GM21825 (cell line): Measurements from ENCODE around the gene SPACA5B.
"Not testable (repeated sequence)": the region's sequence is repeated elsewhere in the genome, so short reads cannot be mapped to it uniquely, and the experiment has no call there.

ENCODE experiments used
- ATAC-seq: cut with Tn5 transposase; IDR thresholded peaks from one replicate; pipeline ENCODE4 v1.9.1; 2021; ENCODE audit warnings: mild to moderate bottlenecking, moderate library complexity; ENCODE audit not compliant: unreplicated experiment

The SPACA5B gene

GRCh38 chrX:48130326-48130725 lies at the start of gene SPACA5B:
Gene SPACA5B (plus strand): TSS chrX:48130626. CDS start chrX:48130688, 62 bp downstream.
- not testable (repeated sequence) for ATAC-seq

- ATAC-seq = no peak
Observed at GRCh38 chrX:48083212-48083611, 47.2 kb upstream of the SPACA5B start.

GRCh38 chrX:48083706-48084105 lies 46.7 kb upstream of the SPACA5B start:
- ATAC-seq = no peak

- ATAC-seq = no peak
Observed at GRCh38 chrX:48086082-48086481, 44.3 kb upstream of the SPACA5B start.

- ATAC-seq = no peak
Observed at GRCh38 chrX:48090123-48090522, 40.3 kb upstream of the SPACA5B start.

GRCh38 chrX:48092558-48092957 lies 37.9 kb upstream of the SPACA5B start:
- not testable (repeated sequence) for ATAC-seq

- ATAC-seq = no peak
Observed at GRCh38 chrX:48101443-48101842, 29.0 kb upstream of the SPACA5B start.

GRCh38 chrX:48102874-48103374 lies 27.5 kb upstream of the SPACA5B start:
- no peak for ATAC-seq

GRCh38 chrX:48107717-48108116 lies 22.7 kb upstream of the SPACA5B start:
- no peak for ATAC-seq

- not testable (repeated sequence) for ATAC-seq
Observed at GRCh38 chrX:48125286-48125685, 5.1 kb upstream of the SPACA5B start.

GRCh38 chrX:48132308-48132844 lies 1.9 kb downstream of the SPACA5B start:
- ATAC-seq = not testable (repeated sequence)

GRCh38 chrX:48139076-48139475 lies 8.7 kb downstream of the SPACA5B start:
- not testable (repeated sequence) for ATAC-seq

GRCh38 chrX:48141810-48142508 lies 11.5 kb downstream of the SPACA5B start:
- not testable (repeated sequence) for ATAC-seq

GRCh38 chrX:48142697-48143096 lies 12.3 kb downstream of the SPACA5B start:
- ATAC-seq = not testable (repeated sequence)

- no peak for ATAC-seq
Observed at GRCh38 chrX:48153769-48154168, 23.3 kb downstream of the SPACA5B start.

GRCh38 chrX:48154796-48155195 lies 24.4 kb downstream of the SPACA5B start:
- ATAC-seq = no peak

- ATAC-seq = no peak
Observed at GRCh38 chrX:48156014-48156413, 25.6 kb downstream of the SPACA5B start.

GRCh38 chrX:48165241-48165640 lies 34.8 kb downstream of the SPACA5B start:
- ATAC-seq = no peak

GRCh38 chrX:48166322-48166721 lies 35.9 kb downstream of the SPACA5B start:
- ATAC-seq = not testable (repeated sequence)

GRCh38 chrX:48179691-48180090 lies 49.3 kb downstream of the SPACA5B start:
- no peak for ATAC-seq

GRCh38 chrX:48180811-48181210 lies 50.4 kb downstream of the SPACA5B start:
- no peak for ATAC-seq

GRCh38 chrX:48181882-48182281 lies 51.5 kb downstream of the SPACA5B start:
- ATAC-seq = not testable (repeated sequence)
